NT2/D1 (cell line): Measurements from ENCODE around the gene ROBO2.

Source experiments
- SUZ12 ChIP-seq: IDR thresholded peaks from 2 replicates; pipeline ENCODE4 v1.6.1; 2011; ENCODE audit not compliant: insufficient read length, insufficient read depth; ENCODE audit errors: extremely low read depth
- YY1 ChIP-seq: IDR thresholded peaks from 2 replicates; pipeline ENCODE4 v1.6.1; 2011; ENCODE audit not compliant: insufficient read length, insufficient read depth
- ZNF274 ChIP-seq: IDR thresholded peaks from 2 replicates; pipeline ENCODE4 v1.6.1; 2011; ENCODE audit warnings: mild to moderate bottlenecking, low read depth, low read length

GRCh38 chr3:77186728-77187127 lies 146.8 kb downstream of the ROBO2 start:
- no peak for TF ChIP-seq SUZ12
- no peak for TF ChIP-seq YY1
- no peak for TF ChIP-seq ZNF274
